ENCODE measurements around the gene AKAP10. TPM values are rescaled to one million over a fixed set of nuclear protein-coding genes. Genes with fewer than 3 reads are reported as not detected.
A peak's percentile ranks its signal among the peaks of the same experiment; 100 is the strongest.
"Not testable (repeated sequence)": the region's sequence is repeated elsewhere in the genome, so short reads cannot be mapped to it uniquely, and the experiment has no call there.

The AKAP10 gene
- polyA plus RNA-seq (2013), result 12.9 and 13.5 TPM in 2 replicates

- Histone ChIP-seq H2BK5ac (ENCODE audit: low read depth, low read length, poor library complexity) (peak within 1 kb of the TSS; percentile 91), H2BK120ac (ENCODE audit: insufficient read depth, low read length, poor library complexity) (peak within 1 kb of the TSS; percentile 85), H3K9ac (ENCODE audit: low read length) (peak within 1 kb of the TSS; percentile 82), H3K4me1 (ENCODE audit: control insufficient read depth in 1 of 2, insufficient read depth in 2 of 2, low read length in 2 of 2) (peaks cover 4 to 9% of the 10 kb centered on the region in 2 experiments), H3K36me3 (ENCODE audit: control insufficient read depth in 1 of 2, insufficient read depth in 2 of 2, low read length in 2 of 2) (no peaks in the 10 kb centered on the region), H3K27ac (ENCODE audit: low read depth, low read length) (peak within 1 kb of the TSS; percentile 86), H2AK5ac (ENCODE audit: low read length) (peak within 1 kb of the TSS; percentile 96), H2BK12ac (ENCODE audit: low read length) (no peak within 1 kb of the TSS), H3K14ac (ENCODE audit: low read length) (peak within 1 kb of the TSS; percentile 99), H3K4me2 (ENCODE audit: low read length) (peak within 1 kb of the TSS; percentile 98), H4K12ac (ENCODE audit: low read depth, low read length) (peak within 1 kb of the TSS; percentile 100), H4K8ac (ENCODE audit: low read depth, low read length) (peak within 1 kb of the TSS; percentile 100), H3K27me3 (ENCODE audit: insufficient read depth, low read length) (no peaks in the 10 kb centered on the region), H3K9me3 (ENCODE audit: insufficient read depth, low read depth, low read length) (peaks cover 2% of the 10 kb centered on the region), H3K79me2 (ENCODE audit: control insufficient read depth, insufficient read depth, low read length, poor library complexity) (peaks cover 16% of the 10 kb centered on the region), H3K23ac (ENCODE audit: low read length) (peak within 1 kb of the TSS; percentile 12), H3K79me1 (ENCODE audit: low read length) (peaks cover 12% of the 10 kb centered on the region), H3K18ac (ENCODE audit: low read length) (peak within 1 kb of the TSS; percentile 97), H2AFZ (ENCODE audit: insufficient read depth, low read length, poor library complexity) (peak within 1 kb of the TSS; percentile 99), H3K4me3 (ENCODE audit: low read depth, low read length) (peak within 1 kb of the TSS; percentile 92), H4K91ac (ENCODE audit: low read depth, low read length) (peak within 1 kb of the TSS; percentile 98), H3K4ac (ENCODE audit: low read depth, low read length) (peak within 1 kb of the TSS; percentile 98)
- WGBS (ENCODE audit: extremely low coverage, insufficient coverage, insufficient read length), result no CpG with 5 or more reads among the region's 75 CpGs
- peak; percentile 76 to 88 for DNase-seq
Observed at GRCh38 chr17:19977293-19978208, at the start of gene AKAP10. AKAP10 (minus strand) TSS chr17:19977828; CDS start chr17:19977679, 149 bp downstream.

GRCh38 chr17:20026960-20027359 is 49.3 kb upstream of the AKAP10 start:
- H4K91ac ChIP-seq (ENCODE audit: low read depth, low read length), result no peak overlapping the region
- no peak overlapping the region for H2BK12ac ChIP-seq (ENCODE audit: low read length)
- H3K27ac ChIP-seq (ENCODE audit: low read depth, low read length), result no peak overlapping the region
- H3K4me3 ChIP-seq (ENCODE audit: low read depth, low read length), result no peak overlapping the region
- no peaks in the 10 kb centered on the region for H3K79me1 ChIP-seq (ENCODE audit: low read length)
- H2AK5ac ChIP-seq (ENCODE audit: low read length), result no peak overlapping the region
- H2AFZ ChIP-seq (ENCODE audit: insufficient read depth, low read length, poor library complexity), result no peak overlapping the region
- no peaks in the 10 kb centered on the region for H3K9me3 ChIP-seq (ENCODE audit: insufficient read depth, low read depth, low read length)
- no peak overlapping the region for H3K14ac ChIP-seq (ENCODE audit: low read length)
- H2BK5ac ChIP-seq (ENCODE audit: low read depth, low read length, poor library complexity), result no peak overlapping the region
- no peak for DNase-seq
- no peak overlapping the region for H3K23ac ChIP-seq (ENCODE audit: low read length)
- H4K12ac ChIP-seq (ENCODE audit: low read depth, low read length), result no peak overlapping the region
- no peaks in the 10 kb centered on the region for H3K79me2 ChIP-seq (ENCODE audit: control insufficient read depth, insufficient read depth, low read length, poor library complexity)
- H3K9ac ChIP-seq (ENCODE audit: low read length), result no peak overlapping the region
- no peak overlapping the region for H3K18ac ChIP-seq (ENCODE audit: low read length)
- no peak overlapping the region for H3K4ac ChIP-seq (ENCODE audit: low read depth, low read length)
- no peak overlapping the region for H3K4me2 ChIP-seq (ENCODE audit: low read length)
- no peak overlapping the region for H2BK120ac ChIP-seq (ENCODE audit: insufficient read depth, low read length, poor library complexity)
- H3K36me3 ChIP-seq (ENCODE audit: control insufficient read depth in 1 of 2, insufficient read depth in 2 of 2, low read length in 2 of 2), result no peaks in the 10 kb centered on the region
- H3K27me3 ChIP-seq (ENCODE audit: insufficient read depth, low read length), result no peaks in the 10 kb centered on the region
- no peak overlapping the region for H4K8ac ChIP-seq (ENCODE audit: low read depth, low read length)
- H3K4me1 ChIP-seq (ENCODE audit: control insufficient read depth in 1 of 2, insufficient read depth in 2 of 2, low read length in 2 of 2), result no peaks in the 10 kb centered on the region

GRCh38 chr17:20022701-20023100 is 45.1 kb upstream of the AKAP10 start:
- no peak overlapping the region for H3K18ac ChIP-seq (ENCODE audit: low read length)
- H3K23ac ChIP-seq (ENCODE audit: low read length), result no peak overlapping the region
- H3K4ac ChIP-seq (ENCODE audit: low read depth, low read length), result no peak overlapping the region
- H2BK5ac ChIP-seq (ENCODE audit: low read depth, low read length, poor library complexity), result no peak overlapping the region
- H3K14ac ChIP-seq (ENCODE audit: low read length), result no peak overlapping the region
- H3K27ac ChIP-seq (ENCODE audit: low read depth, low read length), result no peak overlapping the region
- H3K79me1 ChIP-seq (ENCODE audit: low read length), result no peaks in the 10 kb centered on the region
- H2AK5ac ChIP-seq (ENCODE audit: low read length), result no peak overlapping the region
- no peak overlapping the region for H4K91ac ChIP-seq (ENCODE audit: low read depth, low read length)
- H3K4me3 ChIP-seq (ENCODE audit: low read depth, low read length), result no peak overlapping the region
- H3K36me3 ChIP-seq (ENCODE audit: control insufficient read depth in 1 of 2, insufficient read depth in 2 of 2, low read length in 2 of 2), result no peaks in the 10 kb centered on the region
- H3K9ac ChIP-seq (ENCODE audit: low read length), result no peak overlapping the region
- no peak overlapping the region for H4K12ac ChIP-seq (ENCODE audit: low read depth, low read length)
- no peaks in the 10 kb centered on the region for H3K9me3 ChIP-seq (ENCODE audit: insufficient read depth, low read depth, low read length)
- no peaks in the 10 kb centered on the region for H3K79me2 ChIP-seq (ENCODE audit: control insufficient read depth, insufficient read depth, low read length, poor library complexity)
- no CpG with 5 or more reads among the region's 4 CpGs for WGBS (ENCODE audit: extremely low coverage, insufficient coverage, insufficient read length)
- no peaks in the 10 kb centered on the region for H3K27me3 ChIP-seq (ENCODE audit: insufficient read depth, low read length)
- H3K4me2 ChIP-seq (ENCODE audit: low read length), result no peak overlapping the region
- H2BK120ac ChIP-seq (ENCODE audit: insufficient read depth, low read length, poor library complexity), result no peak overlapping the region
- no peak overlapping the region for H2BK12ac ChIP-seq (ENCODE audit: low read length)
- no peak for DNase-seq
- no peak overlapping the region for H4K8ac ChIP-seq (ENCODE audit: low read depth, low read length)
- no peaks in the 10 kb centered on the region for H3K4me1 ChIP-seq (ENCODE audit: control insufficient read depth in 1 of 2, insufficient read depth in 2 of 2, low read length in 2 of 2)
- H2AFZ ChIP-seq (ENCODE audit: insufficient read depth, low read length, poor library complexity), result no peak overlapping the region

- H3K4me1 ChIP-seq (ENCODE audit: control insufficient read depth in 1 of 2, insufficient read depth in 2 of 2, low read length in 2 of 2); H3K27me3 ChIP-seq (ENCODE audit: insufficient read depth, low read length); H3K9me3 ChIP-seq (ENCODE audit: insufficient read depth, low read depth, low read length); H2BK12ac ChIP-seq (ENCODE audit: low read length); H2BK120ac ChIP-seq (ENCODE audit: insufficient read depth, low read length, poor library complexity); H2AFZ ChIP-seq (ENCODE audit: insufficient read depth, low read length, poor library complexity); H2AK5ac ChIP-seq (ENCODE audit: low read length); H4K12ac ChIP-seq (ENCODE audit: low read depth, low read length); H3K79me1 ChIP-seq (ENCODE audit: low read length); H3K79me2 ChIP-seq (ENCODE audit: control insufficient read depth, insufficient read depth, low read length, poor library complexity); H3K4me3 ChIP-seq (ENCODE audit: low read depth, low read length); H3K4ac ChIP-seq (ENCODE audit: low read depth, low read length); H3K9ac ChIP-seq (ENCODE audit: low read length); H3K18ac ChIP-seq (ENCODE audit: low read length); DNase-seq; H3K14ac ChIP-seq (ENCODE audit: low read length); H3K4me2 ChIP-seq (ENCODE audit: low read length); H3K23ac ChIP-seq (ENCODE audit: low read length); H4K8ac ChIP-seq (ENCODE audit: low read depth, low read length); H3K36me3 ChIP-seq (ENCODE audit: control insufficient read depth in 1 of 2, insufficient read depth in 2 of 2, low read length in 2 of 2); H2BK5ac ChIP-seq (ENCODE audit: low read depth, low read length, poor library complexity); H4K91ac ChIP-seq (ENCODE audit: low read depth, low read length); H3K27ac ChIP-seq (ENCODE audit: low read depth, low read length): not testable (repeated sequence)
- WGBS (ENCODE audit: extremely low coverage, insufficient coverage, insufficient read length), result no CpG with 5 or more reads among the region's 32 CpGs
Observed at GRCh38 chr17:20016475-20016992, 38.9 kb upstream of the AKAP10 start.
